Stimulated activated CD8-positive, alpha-beta memory T cell treated with anti-CD3 and anti-CD28 coated beads, Interleukin-2, amount 100 ng/mL, for 1 hour (primary cell): ENCODE data around the gene GIMAP6.
"Not testable (repeated sequence)": the region's sequence is repeated elsewhere in the genome, so short reads cannot be mapped to it uniquely, and the experiment has no call there.

Experiments used
- DNase-seq, 2 donors: peaks; one replicate each; pipeline ENCODE4 v3.0.0-alpha.2; 2020; ENCODE audit warnings: low read depth in 2 of 2

GIMAP6 gene

DNA sequence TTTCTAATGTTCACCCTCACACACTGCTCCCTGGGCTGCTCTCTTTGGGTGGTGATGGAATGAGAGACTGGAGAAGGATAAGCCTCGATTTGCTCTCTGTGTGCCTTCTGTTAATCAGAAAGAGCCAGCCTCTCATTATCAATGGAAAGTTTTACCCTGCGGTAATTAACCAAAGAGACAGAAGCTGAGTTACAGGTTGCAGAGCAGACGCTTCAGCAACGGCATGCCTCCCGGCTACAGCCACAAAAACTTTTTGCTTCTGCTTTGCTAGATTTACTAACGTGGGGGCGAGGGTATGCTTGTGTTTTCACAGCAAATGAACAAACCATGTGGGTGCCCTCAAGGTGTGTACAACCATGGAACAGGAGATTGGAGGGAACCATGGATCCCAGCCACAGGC lies 47.0 kb downstream of the GIMAP6 start:
- DNase-seq, result no peak

DNA sequence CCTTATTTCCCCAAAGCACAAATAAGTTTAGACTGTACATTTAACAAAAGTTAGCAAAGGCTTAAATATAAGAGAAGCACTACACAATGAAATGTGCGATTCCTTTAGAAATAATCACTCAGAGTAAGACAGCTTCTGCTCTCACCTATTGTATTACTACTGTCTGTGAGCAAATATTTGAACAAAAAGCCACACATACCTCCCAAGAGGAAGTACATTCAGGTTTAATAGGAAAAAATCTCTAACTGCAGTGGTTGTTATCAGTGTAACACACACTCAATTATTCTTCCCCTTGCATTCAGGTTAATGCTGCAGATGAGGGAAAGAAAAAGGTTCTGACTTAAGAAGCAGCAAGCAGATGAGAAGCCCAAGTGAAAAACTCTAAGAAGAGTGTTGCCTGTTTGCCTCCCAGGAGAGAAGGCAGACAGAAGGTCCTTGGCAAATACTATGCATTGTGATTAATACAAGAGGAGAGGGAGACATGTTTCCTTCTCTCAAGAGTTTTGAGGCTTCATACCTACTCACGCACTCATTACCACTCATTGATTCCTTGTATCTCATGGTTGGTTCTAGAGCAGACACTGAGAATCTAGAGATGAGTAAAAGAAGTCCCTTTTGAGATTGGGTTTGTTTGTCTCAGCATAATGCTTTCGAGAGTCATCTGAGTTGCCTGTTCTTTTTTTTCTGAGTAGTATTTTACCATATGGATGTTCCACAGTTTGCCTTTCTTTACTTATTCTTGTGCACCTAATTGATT lies 51.4 kb downstream of the GIMAP6 start:
- no peak for DNase-seq

- DNase-seq, result not testable (repeated sequence)
Measured at GRCh38 chr7:150579979-150580637, 52.1 kb downstream of the GIMAP6 start.
